GM15510 (cell line): ENCODE measurements around the gene PLPPR2.

Experiments used
- POLR2A ChIP-seq: IDR thresholded peaks from 3 replicates; pipeline ENCODE4 v1.6.1; 2011; ENCODE audit warnings: borderline replicate concordance; ENCODE audit not compliant: insufficient read length; ENCODE audit errors: extremely low read depth

The PLPPR2 gene

DNA sequence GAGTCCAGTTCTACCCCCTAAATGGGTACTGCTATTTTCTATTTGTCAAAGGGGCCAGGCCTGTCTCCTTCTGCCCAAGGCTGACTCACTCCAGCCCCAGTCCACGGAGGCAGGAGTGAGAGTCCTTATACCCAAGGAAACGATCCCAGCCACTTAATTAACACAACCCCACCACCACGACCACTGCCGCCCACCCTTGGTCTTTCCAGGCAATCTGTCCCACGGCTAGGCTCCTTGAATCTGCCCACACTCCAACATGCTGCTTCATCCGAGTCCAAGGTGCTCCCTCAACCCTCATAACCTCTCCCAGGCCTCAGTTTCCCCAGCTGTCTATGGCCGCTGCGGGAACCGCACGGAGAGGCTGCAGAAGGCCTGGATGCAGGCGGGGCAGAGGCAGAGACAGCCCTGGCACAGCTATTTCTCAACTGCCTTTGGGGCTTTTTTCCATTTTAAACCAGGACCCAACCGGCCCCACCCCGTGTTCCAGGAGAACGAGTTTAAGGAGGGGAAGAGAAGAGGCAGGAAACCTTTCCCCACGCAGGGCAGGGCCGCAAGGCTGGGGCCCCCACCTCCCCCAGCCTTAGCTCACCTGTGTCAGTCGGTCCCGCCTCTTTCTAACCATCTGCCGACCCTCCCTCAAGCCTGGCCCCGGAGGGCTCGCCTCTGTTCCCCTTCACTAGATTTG is 16.5 kb upstream of the PLPPR2 start:
- TF ChIP-seq POLR2A, result no peak

DNA sequence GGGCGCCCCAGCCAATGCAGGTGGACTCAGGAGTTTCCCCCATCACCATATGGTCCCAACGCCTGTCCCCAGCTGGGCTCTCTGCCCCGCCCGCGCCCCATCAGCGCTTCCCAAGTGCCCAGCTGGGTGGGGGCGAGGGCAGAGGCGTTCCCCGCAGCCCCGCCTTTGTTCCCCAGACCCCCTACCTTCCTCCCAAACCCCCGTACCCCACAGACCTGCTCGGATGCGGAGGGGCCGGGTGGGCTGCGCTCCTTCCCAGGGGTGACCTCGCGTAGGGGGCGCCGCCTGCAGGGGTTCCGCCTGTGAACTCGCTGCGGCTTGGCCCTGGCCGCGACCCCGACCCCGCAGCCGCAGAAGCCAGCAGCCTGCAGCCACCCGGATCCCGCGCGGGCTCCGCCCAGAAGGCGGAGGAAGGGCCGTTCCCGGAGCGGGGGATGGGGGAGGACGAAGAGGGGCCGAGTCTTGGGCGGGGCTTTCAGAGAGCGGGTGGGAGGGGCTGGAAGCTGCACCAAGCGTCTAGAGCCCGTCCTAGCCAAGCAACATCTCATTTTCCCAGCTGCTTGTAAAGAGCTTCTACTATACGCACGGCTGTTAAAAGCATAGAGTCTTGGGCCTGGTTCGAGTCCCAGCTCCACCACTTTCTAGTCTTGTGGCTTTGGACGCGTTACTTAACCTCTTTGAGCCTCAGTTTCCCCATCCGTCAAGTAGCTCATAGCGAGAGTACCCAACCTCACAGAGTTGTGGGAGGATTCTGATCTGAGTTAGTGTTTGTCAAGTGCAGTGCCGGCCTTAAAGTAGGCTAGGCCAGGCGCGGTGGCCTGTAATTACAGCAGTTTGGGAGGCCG is 15.8 kb upstream of the PLPPR2 start, which contains the start of gene RAB3D:
Gene RAB3D, minus strand, starts transcription at position 404 of the 845 bp plus-strand sequence. CDS start 2,258 bp downstream, outside the sequence.
- TF ChIP-seq POLR2A, result peak; percentile 72

DNA sequence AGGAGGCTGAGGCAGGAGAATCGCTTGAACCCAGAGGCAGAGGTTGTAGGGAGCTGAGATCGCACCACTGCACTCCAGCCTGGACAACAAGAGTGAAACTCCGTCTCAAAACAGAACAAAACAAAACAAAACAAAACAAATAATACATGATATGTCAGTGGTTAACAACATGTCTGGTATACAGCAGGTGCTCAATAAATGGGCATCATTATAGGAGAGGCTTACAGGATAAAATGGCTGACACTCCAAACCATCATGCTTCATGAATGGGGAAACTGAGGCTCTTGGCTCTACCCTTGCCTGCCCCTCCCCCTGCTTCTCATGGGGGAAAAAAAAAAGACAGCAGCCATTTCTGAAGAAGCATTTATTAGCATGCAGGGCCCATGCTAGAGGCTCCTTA is 12.8 kb upstream of the PLPPR2 start:
- no peak for TF ChIP-seq POLR2A

- no peak for TF ChIP-seq POLR2A
Measured at GRCh38 chr19:11345122-11345803, 10.0 kb upstream of the PLPPR2 start.

DNA sequence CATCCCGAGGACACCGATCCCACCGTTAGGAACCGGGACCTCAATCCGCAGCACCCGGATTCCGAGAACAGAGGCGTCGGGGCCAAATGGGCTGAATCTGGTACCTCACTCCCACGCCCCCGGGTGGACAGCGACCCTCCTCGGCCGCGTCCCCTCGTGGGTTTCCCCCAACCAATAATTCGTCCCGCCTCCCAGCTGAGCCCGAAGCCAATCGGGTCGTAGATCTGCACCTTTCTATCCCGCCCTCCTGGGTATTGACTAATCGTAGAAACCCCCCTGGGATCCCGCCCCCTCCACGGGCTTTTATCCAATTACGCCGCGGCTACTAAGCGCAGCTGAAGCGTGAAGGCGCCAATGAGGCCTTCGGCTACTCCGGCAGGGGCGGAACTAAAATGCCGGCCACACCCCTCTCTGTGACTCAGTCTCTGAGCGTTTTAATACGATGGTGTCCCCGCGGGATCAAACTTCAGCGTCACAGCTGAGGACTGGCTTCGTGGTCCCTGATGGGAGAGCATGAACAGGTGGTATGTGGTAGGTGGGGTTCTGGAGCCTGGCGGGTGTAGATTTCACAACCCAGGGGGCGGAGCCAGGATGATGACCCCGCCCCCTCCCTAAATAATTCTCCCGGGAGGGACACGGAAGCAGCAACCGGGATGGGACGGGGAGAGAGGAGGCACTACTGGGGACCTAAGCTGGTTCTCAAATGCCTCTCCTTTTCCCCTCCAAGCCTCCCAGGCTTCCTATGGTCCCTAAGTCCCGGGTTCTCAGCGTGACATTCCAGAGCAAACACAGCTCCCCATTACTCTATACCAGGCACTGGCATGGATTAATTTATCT is 8.9 kb upstream of the PLPPR2 start, which contains the start of the genes CCDC159 and TMEM205:
Gene CCDC159, plus strand, starts transcription at position 416 of the 837 bp plus-strand sequence. Its CDS starts 88 bp downstream, at position 504.
Gene TMEM205, minus strand, starts transcription at position 165 of the 837 bp plus-strand sequence. CDS start 649 bp downstream, outside the sequence.
- peak; percentile 64 for TF ChIP-seq POLR2A

- no peak for TF ChIP-seq POLR2A
Measured at GRCh38 chr19:11347546-11348039, 7.6 kb upstream of the PLPPR2 start.

DNA sequence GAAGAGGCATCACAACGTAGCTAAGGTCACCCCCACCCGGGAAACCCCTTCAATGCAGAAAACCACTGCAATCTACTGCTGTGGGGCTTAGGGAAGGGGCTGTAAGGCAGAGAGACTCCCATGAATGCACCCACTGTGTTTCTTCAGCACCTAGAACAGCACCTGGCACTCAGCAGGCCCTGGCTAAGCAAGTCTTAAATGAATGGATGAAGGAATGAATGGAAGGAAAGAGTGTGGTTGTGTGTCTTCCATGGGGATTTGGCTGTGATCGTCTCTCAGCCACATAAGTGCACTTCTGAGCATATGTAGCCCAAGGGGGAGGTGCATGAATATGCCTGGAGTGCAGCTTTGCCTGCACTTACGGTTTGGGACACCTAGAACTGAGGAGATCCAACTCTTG is 6.1 kb upstream of the PLPPR2 start:
- no peak for TF ChIP-seq POLR2A

DNA sequence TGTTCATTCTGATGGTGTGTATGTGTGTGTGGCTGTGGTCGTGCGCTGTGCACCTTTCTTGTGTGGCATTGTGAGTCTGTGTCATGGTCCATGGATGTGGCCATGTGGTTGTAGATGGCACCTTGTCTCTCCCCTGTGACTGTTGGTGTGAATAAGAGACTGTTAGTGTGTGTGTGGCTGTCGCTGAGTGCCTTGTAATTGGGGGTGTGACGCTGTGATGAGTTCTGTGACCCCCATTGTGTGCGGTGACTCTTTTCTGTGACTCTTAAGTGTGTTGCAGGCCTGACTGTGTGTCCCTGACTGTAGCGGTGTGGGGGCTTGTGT is 804 bp downstream of the PLPPR2 start:
- no peak for TF ChIP-seq POLR2A

- no peak for TF ChIP-seq POLR2A
Measured at GRCh38 chr19:11356676-11357550, 1.7 kb downstream of the PLPPR2 start.

- TF ChIP-seq POLR2A, result no peak
Measured at GRCh38 chr19:11359421-11359820, 4.2 kb downstream of the PLPPR2 start.

- TF ChIP-seq POLR2A, result no peak
Measured at GRCh38 chr19:11361037-11361770, 6.0 kb downstream of the PLPPR2 start.
